ENCODE measurements around the gene CCDC102A.
A peak's percentile ranks its signal among the peaks of the same experiment; 100 is the strongest.

CCDC102A gene

GRCh38 chr16:57518520-57518919 is 17.9 kb downstream of the CCDC102A start:
- DNase-seq (ENCODE audit: low read depth), result no peak

GRCh38 chr16:57517397-57518367 is 18.7 kb downstream of the CCDC102A start:
- no peak for DNase-seq (ENCODE audit: low read depth)

- DNase-seq (ENCODE audit: low read depth), result no peak
Measured at GRCh38 chr16:57516773-57517172, 19.6 kb downstream of the CCDC102A start.

GRCh38 chr16:57516176-57516725 is 20.1 kb downstream of the CCDC102A start:
- DNase-seq (ENCODE audit: low read depth), result no peak

GRCh38 chr16:57514791-57515600 is 21.4 kb downstream of the CCDC102A start:
- DNase-seq (ENCODE audit: low read depth), result no peak

GRCh38 chr16:57514371-57514770 is 22.0 kb downstream of the CCDC102A start:
- DNase-seq (ENCODE audit: low read depth), result no peak

- no peak for DNase-seq (ENCODE audit: low read depth)
Measured at GRCh38 chr16:57513371-57514102, 22.8 kb downstream of the CCDC102A start.

GRCh38 chr16:57512296-57513001 is 23.9 kb downstream of the CCDC102A start:
- no peak for DNase-seq (ENCODE audit: low read depth)

- DNase-seq (ENCODE audit: low read depth), result no peak
Measured at GRCh38 chr16:57510016-57510871, 26.1 kb downstream of the CCDC102A start.

- DNase-seq (ENCODE audit: low read depth), result no peak
Measured at GRCh38 chr16:57509231-57509923, 27.0 kb downstream of the CCDC102A start.

- no peak for DNase-seq (ENCODE audit: low read depth)
Measured at GRCh38 chr16:57508035-57508425, 28.3 kb downstream of the CCDC102A start.

GRCh38 chr16:57507136-57508034 is 29.0 kb downstream of the CCDC102A start:
- no peak for DNase-seq (ENCODE audit: low read depth)

- no peak for DNase-seq (ENCODE audit: low read depth)
Measured at GRCh38 chr16:57505169-57505568, 31.2 kb downstream of the CCDC102A start.

- DNase-seq (ENCODE audit: low read depth), result no peak
Measured at GRCh38 chr16:57504491-57504890, 31.9 kb downstream of the CCDC102A start.

GRCh38 chr16:57504001-57504400 is 32.4 kb downstream of the CCDC102A start:
- DNase-seq (ENCODE audit: low read depth), result no peak

- DNase-seq (ENCODE audit: low read depth), result peak; percentile 53
Measured at GRCh38 chr16:57503366-57503765, 33.0 kb downstream of the CCDC102A start.

GRCh38 chr16:57502048-57502775 is 34.2 kb downstream of the CCDC102A start:
- no peak for DNase-seq (ENCODE audit: low read depth)

- DNase-seq (ENCODE audit: low read depth), result no peak
Measured at GRCh38 chr16:57501492-57501891, 34.9 kb downstream of the CCDC102A start.
